Suprapubic skin (tissue), 4 donors: ENCODE results near the gene MAJIN. TPM values are rescaled to one million over a fixed set of nuclear protein-coding genes. Genes with fewer than 3 reads are reported as not detected.

Experiments used
- DNase-seq, 2 donors: peaks; one replicate each; pipeline ENCODE4 v3.0.0-alpha.2; 2019; ENCODE audit warnings: low spot score in 2 of 2
- H3K27ac ChIP-seq: fragments of 200-600 bp; sonication (generic); one replicate; pipeline ENCODE4 v1.5.1; 2019
- H3K27me3 ChIP-seq: fragments of 200-600 bp; sonication (generic); one replicate; pipeline ENCODE4 v1.5.1; 2019
- H3K36me3 ChIP-seq: fragments of 200-600 bp; sonication (generic); one replicate; pipeline ENCODE4 v1.5.1; 2019
- H3K4me1 ChIP-seq: fragments of 200-600 bp; sonication (generic); one replicate; pipeline ENCODE4 v1.5.1; 2019
- H3K4me3 ChIP-seq: fragments of 200-600 bp; sonication (generic); one replicate; pipeline ENCODE4 v1.5.1; 2019; ENCODE audit warnings: mild to moderate bottlenecking
- H3K9me3 ChIP-seq: fragments of 200-600 bp; sonication (generic); one replicate; pipeline ENCODE4 v1.5.1; 2019
- CTCF ChIP-seq, 2 donors: fragments of 200-600 bp in 1 of 2; fragments of 450-650 bp in 1 of 2; sonication (generic) in 1 of 2; IDR thresholded peaks; one replicate each; pipeline ENCODE4 v1.5.1; 2016 to 2019; ENCODE audit warnings: antibody characterized with exemption in 2 of 2, mild to moderate bottlenecking in 1 of 2, moderate library complexity in 1 of 2
- EP300 ChIP-seq: sonication (generic); formaldehyde crosslinking; IDR thresholded peaks from one replicate; pipeline ENCODE4 v1.6.1; 2017; ENCODE audit warnings: antibody characterized with exemption
- POLR2A ChIP-seq, 2 donors: fragments of 450-650 bp; IDR thresholded peaks; one replicate each; pipeline ENCODE4 v1.6.1; 2017; ENCODE audit warnings: antibody characterized with exemption in 2 of 2, mild to moderate bottlenecking in 2 of 2, moderate library complexity in 2 of 2
- POLR2AphosphoS5 ChIP-seq, 3 donors: sonication (generic); formaldehyde crosslinking; IDR thresholded peaks; one replicate each; pipeline ENCODE4 v1.6.1; 2017; ENCODE audit warnings: antibody characterized with exemption in 3 of 3
- WGBS: methylation state at CpG from one replicate; pipeline ENCODE4 v1.1.5; 2018; 5-methylcytosine and 5-hydroxymethylcytosine counted together
- total RNA-seq, 4 donors: library from RNA; depleted of rRNA; stranded (reverse); fragments of >200 nt; gene quantifications; one replicate each; pipeline ENCODE4 v1.1.0, GENCODE V29; 2016

The MAJIN gene
- total RNA-seq, 4 donors from 2014 or later, result not detected

- TF ChIP-seq POLR2AphosphoS5 (IDR thresholded peaks at IDR 0.05) (no peak), POLR2A (IDR thresholded peaks at IDR 0.05) (no peak), EP300 (no peak)
- H3K36me3 ChIP-seq, result peaks cover 99% of the 10 kb centered on the region
- no peak overlapping the region for H3K4me3 ChIP-seq
- H3K27ac ChIP-seq, result no peak overlapping the region
- DNase-seq, result peak in 1 of 2 donors; percentile 65
- H3K4me1 ChIP-seq, result no peaks in the 10 kb centered on the region
- no peaks in the 10 kb centered on the region for H3K27me3 ChIP-seq
- WGBS, result 100% methylated on average over 1 of the region's 13 CpGs
- H3K9me3 ChIP-seq, result no peaks in the 10 kb centered on the region
Measured at GRCh38 chr11:64906314-64906635, 65.6 kb downstream of the MAJIN start.

GRCh38 chr11:64905516-64906313 is 66.2 kb downstream of the MAJIN start:
- WGBS, result 81% methylated on average over 8 of the region's 25 CpGs
- Histone ChIP-seq H3K27ac (no peak overlapping the region), H3K4me1 (no peaks in the 10 kb centered on the region), H3K36me3 (peaks cover 99% of the 10 kb centered on the region), H3K9me3 (no peaks in the 10 kb centered on the region), H3K4me3 (no peak overlapping the region), H3K27me3 (no peaks in the 10 kb centered on the region)
- TF ChIP-seq POLR2A (IDR thresholded peaks at IDR 0.05) (no peak), POLR2AphosphoS5 (IDR thresholded peaks at IDR 0.05) (no peak), CTCF (IDR thresholded peaks at IDR 0.05) (no peak), EP300 (no peak)
- DNase-seq, result peak in 1 of 2 donors; percentile 62

GRCh38 chr11:64903291-64903833 is 68.5 kb downstream of the MAJIN start:
- DNase-seq, result no peak
- Histone ChIP-seq H3K4me3 (no peak overlapping the region), H3K9me3 (no peaks in the 10 kb centered on the region), H3K4me1 (no peaks in the 10 kb centered on the region), H3K27ac (no peak overlapping the region), H3K36me3 (peaks cover 95% of the 10 kb centered on the region), H3K27me3 (no peaks in the 10 kb centered on the region)
- WGBS, result 94% methylated on average over 22 of the region's 23 CpGs
- TF ChIP-seq POLR2A (IDR thresholded peaks at IDR 0.05), result no peak
- TF ChIP-seq POLR2AphosphoS5 (IDR thresholded peaks at IDR 0.05), result no peak
- TF ChIP-seq EP300, result no peak
- no peak for TF ChIP-seq CTCF (IDR thresholded peaks at IDR 0.05)

- DNase-seq, result no peak
- H3K27ac ChIP-seq, result no peak overlapping the region
- TF ChIP-seq POLR2A (IDR thresholded peaks at IDR 0.05) (no peak), CTCF (IDR thresholded peaks at IDR 0.05) (no peak), EP300 (no peak)
- no peaks in the 10 kb centered on the region for H3K27me3 ChIP-seq
- H3K4me1 ChIP-seq, result no peaks in the 10 kb centered on the region
- no peaks in the 10 kb centered on the region for H3K9me3 ChIP-seq
- H3K4me3 ChIP-seq, result no peak overlapping the region
- WGBS, result 80% methylated on average over 13 of the region's 30 CpGs
- H3K36me3 ChIP-seq, result peaks cover 95% of the 10 kb centered on the region
Measured at GRCh38 chr11:64902102-64902900, 69.6 kb downstream of the MAJIN start.

GRCh38 chr11:64900774-64901173 is 71.1 kb downstream of the MAJIN start:
- Histone ChIP-seq H3K27ac (no peak overlapping the region), H3K4me3 (no peak overlapping the region), H3K27me3 (no peaks in the 10 kb centered on the region), H3K9me3 (no peaks in the 10 kb centered on the region), H3K4me1 (no peaks in the 10 kb centered on the region), H3K36me3 (peaks cover 95% of the 10 kb centered on the region)
- DNase-seq, result no peak
- WGBS, result 93% methylated on average over 13 of the region's 17 CpGs
- TF ChIP-seq POLR2A (IDR thresholded peaks at IDR 0.05) (no peak), POLR2AphosphoS5 (IDR thresholded peaks at IDR 0.05) (no peak), CTCF (IDR thresholded peaks at IDR 0.05) (no peak), EP300 (no peak)
